HG02840 (cell line): Measurements from ENCODE around the gene RWDD3.

Experiments
- ATAC-seq: cut with Tn5 transposase; IDR thresholded peaks from one replicate; pipeline ENCODE4 v1.9.1; 2021; ENCODE audit warnings: mild to moderate bottlenecking, moderate library complexity, moderate number of reproducible peaks; ENCODE audit not compliant: unreplicated experiment, low FRiP score

Gene RWDD3

DNA sequence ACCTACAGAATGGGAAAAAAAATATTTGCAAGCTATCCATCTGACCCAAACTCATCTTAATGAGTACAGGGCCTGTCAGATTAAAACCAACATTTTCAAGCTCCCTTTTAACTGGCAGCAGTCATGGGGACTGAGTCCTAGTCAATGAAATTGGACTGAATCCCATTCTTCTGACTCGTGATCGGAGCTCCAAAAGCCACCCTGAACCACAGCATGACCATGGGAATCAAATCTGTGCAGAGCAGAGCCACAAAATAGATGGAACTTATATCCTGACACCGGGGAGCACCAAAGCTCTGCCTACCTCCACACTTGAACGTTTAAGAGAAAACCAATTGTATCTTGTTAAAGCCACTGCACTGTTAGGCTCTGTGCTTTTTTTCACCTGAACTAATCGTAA, 5.0 kb upstream of the RWDD3 start:
- no peak for ATAC-seq

DNA sequence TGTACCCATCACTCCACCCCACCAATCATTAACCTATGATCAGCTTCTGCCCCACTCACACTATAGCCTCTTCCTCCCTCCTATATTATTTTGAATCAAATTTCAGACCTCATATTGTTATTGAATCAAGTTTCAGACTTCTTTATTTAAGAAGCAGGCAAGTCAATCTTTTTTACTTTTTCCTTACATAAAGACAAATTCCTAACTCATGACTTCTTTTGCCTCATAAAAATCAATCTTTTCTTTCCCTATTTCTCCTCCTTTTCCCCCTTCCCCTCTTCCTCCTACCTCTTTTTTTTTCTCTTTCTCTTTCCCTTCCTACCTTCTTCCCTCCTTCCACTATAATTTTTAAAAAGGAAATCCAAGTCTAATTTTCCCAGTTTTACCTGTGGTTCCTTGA, 4.3 kb upstream of the RWDD3 start:
- ATAC-seq, result no peak

DNA sequence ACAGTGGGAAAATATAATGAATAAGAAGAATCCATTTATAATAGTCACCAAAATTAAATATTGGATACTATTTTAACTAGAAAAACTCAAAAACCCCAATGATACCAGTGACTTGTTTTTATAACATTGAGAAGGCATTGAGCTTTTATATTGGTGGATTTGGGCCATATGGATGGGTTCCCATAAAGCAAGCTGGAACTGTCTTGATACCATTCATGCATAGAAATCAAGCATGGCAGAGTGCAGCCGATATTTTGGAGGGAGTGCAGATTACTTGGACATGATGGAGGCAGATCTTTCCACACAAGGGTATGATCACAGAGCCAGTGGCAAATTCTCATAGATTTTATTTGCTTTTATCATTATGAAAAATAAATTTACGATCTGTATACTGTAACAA, 3.8 kb upstream of the RWDD3 start:
- no peak for ATAC-seq

DNA sequence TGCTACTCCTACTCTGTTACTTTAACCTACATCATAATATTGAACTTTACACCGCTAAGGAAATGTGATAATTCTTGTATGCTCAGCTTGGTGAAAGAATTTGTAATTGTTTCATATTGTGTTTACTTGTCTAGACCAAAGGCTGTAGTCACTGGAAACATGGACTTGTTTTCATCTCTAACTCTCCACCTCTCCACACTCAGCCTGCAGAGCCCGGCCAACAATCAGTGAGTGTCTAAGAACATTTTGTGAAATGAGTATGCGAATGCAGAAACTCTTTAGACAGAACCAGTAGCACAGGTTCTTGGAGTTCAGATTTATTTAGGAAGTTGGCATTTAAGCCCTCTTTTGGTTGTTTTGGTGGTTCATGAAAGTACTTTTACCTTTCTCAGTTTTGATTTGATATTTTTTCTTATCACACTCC, 3.2 kb upstream of the RWDD3 start:
- no peak for ATAC-seq

DNA sequence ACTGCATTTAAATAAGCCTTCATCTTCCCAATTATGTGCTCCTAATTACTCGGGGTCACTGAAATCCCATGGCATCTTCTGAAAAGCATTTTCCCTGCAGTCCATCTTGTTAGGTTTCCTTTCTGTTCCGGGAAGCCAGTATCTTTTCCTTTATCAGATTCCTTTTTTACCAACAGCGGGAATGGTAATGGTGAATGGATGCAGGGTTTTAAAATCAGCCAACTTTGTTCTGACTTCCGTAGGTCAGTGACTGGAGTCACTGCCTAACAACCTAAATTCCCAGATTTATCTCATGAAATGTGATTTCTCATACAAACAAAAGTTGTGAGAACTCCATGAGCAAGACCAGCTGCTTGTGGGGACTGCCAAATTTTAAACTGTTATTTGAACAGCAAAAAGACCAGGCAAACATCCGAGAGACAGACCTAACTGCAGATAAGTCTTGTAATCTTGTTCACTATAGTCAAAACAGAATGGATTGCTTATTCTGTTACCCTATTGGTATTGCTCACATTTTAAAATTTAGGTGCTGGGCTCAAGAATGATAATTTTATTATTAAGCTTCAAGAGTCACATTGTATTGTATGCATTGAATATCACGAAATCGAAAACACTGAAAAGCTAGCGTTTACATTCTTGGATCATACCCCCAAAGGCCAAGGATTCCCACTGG, 1.2 kb upstream of the RWDD3 start:
- ATAC-seq, result no peak

DNA sequence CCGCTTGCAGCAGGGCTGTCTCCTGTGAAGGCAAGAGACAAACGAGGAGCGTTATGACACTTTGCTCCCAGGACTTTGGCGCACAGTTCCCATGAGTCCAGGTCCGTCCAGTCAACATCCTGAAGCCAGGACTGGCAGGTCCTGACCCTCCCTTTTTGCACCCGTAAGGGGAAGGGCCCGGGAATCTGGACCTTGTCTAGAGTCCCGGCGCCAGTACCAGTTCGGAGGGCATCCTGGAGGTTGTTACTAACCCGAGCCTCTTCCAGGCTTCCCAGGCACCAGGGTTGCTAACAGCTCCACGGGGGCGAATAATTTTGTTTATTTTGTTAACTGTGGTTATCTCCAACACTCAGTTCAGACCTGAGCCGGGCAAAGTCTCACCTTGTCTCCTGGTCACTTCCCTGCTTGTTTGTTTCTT, 682 bp upstream of the RWDD3 start:
- no peak for ATAC-seq

DNA sequence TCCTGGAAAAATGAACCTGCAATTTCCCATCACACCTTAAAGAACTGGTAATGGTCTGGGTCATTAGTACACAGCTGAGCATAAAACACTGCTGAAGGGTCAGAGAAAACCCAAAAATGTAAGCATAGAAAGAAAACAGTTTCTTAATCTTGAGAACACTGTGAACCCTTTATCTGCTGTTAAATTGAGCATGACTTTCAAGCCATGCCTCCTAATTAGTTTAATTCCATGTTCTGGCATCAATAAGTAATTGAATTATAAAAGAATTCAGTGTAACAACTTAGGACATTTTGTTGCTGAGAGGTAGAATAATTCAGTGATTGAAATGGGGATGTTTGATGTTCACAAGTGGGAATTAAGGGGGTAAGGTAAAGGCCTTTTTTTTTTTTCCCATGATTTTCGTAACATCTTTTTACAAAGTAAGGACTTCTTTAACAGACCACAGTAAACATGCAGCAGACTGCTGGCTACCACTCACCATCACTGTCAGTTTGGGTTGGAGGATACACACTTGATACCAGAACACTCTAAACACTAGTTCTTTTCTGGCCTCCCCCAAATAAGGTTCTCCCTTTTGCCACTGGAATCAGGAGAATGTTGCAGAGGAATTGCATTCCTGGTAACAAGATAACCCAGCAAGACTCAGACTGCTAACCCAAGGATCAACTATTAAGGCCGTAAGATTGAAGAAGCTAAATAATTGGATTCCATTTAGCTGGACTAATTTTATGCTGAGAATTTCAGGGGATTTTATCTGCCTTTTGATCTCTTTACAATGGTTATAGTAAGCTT, 3.0 kb downstream of the RWDD3 start:
- no peak for ATAC-seq

DNA sequence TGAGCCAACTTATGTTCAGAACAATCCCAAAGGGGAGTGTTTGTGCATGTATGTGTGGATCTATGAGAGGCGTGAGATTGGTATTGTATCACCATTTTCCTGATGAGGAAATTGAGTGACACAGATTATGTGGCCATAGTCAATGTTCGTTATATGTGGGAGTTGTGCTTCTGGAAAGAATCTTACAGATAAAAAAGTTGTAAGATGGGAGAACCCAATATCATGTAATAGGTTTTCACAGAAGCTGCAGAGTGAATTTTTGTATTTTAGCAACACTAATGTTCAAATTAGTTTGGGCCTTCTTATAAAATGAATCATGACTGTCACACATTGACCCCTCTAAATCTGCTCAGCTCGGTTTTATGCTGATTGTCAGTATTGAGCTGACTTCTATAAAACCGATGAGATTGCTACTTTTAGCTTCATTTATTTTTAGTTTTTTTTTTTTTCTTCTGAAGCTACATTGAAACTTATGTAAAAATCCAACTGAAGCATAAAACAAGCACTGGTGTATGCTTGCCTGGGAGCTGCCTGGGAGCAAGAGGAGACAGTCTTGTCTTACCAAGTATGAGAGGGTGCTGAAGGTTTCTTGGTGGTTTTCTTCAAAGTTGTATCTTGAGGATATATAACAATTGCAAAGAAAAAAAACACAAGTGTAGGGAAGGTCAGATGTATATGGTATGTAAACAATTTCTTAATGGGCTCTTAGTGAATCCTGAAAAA, 4.1 kb downstream of the RWDD3 start:
- no peak for ATAC-seq

DNA sequence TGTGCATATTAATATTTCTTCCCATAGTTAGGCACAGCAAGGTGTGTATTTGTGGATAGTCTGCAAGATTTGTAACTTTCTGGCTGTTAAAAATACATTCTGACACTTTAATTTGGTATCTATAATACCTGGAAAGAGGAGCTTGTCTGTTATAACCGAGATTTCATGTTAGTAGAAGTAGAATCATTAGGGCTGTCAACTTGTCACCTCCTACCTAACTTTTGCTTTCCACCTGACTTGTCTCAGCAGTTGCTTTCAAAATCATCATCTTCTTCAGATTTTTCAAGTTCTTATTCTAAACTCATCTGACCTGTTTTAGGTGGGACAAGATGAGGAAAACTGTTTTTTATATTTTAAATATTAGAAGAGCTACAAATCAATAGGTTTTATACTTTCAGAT, 11.0 kb downstream of the RWDD3 start:
- ATAC-seq, result no peak

DNA sequence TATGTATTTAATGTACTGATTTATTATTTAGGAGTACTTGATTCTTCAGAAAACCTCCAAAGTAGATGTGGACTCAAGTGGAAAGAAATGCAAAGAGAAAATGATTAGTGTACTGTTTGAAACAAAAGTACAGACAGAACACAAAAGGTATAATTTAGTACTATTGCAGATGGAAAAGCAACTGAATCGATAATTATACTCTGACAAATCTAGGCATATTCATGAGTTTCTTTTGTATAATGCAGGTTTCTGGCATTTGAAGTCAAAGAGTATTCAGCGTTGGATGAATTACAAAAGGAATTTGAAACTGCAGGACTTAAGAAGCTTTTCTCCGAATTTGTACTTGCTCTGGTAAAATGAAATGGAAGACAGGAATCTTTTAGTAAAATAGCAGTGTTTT, 12.5 kb downstream of the RWDD3 start:
- ATAC-seq, result no peak

DNA sequence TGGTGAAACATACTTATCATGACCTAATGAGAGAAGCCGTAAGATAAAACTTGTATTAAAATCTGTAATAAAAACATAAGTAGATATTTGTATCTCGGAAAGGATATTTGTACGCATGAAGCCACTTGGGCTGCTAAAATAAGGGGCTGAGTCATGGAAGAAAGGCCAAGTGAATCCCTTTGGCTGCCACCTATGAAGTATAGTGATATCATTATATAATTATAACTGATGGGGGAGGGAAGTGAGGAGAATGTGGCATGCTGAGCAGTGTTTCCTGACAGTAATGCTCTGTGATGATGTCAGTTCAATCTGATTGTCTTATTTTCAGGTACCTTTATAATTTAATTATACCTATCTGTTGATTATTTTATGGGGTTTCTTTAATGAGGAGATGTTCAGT, 13.6 kb downstream of the RWDD3 start:
- ATAC-seq, result no peak

DNA sequence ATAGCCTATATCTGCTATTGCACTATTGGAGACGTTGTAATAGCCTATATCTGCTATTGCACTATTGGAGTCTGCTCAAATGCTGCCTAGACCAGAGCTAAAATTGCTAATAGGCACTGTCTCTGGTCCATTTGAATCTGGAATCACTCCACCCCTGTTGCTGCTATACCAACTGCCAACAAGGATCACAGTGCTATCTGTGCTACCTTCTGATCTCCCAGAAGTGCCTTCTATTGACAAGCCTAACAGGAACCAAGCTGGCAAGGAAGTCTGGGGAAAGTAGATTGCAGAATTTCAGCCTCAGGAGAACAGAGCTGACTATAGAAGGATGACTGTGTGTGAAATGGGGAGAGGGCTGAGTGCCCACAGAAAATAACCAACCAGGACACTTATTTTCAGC, 15.9 kb downstream of the RWDD3 start:
- no peak for ATAC-seq

DNA sequence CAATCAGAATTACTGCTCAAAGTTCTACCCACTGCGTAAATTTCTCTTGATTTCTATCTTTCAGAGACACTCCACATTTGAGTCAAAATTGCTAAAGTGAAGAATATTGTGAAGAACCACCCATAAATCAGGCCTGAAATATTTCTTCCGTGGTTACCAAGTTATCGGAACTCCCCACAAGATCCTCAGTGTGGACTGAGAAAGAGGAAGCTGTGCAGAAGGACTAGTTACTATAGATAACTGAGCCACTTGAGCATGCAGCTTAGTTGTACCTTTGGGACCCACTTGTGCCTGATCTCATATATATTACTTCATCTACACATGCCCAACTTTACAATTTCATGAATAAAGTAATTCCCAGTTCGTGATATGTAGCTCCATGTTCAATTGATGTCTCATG, 18.4 kb downstream of the RWDD3 start:
- no peak for ATAC-seq

DNA sequence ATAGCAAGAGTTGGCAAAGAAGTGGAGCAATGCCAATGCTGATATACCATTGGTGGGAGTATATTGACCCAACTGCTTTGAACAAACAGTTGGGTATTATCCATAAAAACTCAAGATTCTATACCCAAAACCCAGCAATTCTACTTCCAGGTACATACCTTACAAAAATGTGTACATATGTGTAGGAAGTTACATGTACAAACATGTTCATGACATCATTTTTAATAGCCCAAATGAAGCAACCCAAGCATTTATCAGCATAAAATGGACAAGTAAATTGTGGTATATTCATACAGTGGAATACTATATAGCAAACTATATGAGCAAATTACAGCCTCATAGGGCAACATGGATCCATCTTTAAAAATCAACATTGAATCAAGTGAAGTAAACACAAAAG, 20.9 kb downstream of the RWDD3 start:
- ATAC-seq, result no peak

DNA sequence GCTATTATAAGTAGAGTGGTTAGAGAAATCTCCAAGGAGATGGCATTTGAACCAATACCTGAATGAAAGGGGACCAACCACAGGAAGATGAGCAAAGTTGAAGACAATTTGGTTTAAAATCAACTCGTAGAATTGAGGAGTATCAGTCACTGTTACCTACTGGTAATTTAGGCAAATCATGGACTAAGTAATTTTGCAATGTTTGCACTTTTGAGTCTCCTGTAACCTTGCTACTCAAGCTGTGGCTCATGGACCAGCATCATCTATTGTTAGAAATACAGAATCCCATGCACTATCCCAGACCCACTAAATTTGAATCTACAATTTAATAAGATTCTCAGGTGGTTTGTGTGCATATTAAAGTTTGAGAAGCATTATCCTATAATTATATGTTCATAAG, 21.8 kb downstream of the RWDD3 start:
- no peak for ATAC-seq

DNA sequence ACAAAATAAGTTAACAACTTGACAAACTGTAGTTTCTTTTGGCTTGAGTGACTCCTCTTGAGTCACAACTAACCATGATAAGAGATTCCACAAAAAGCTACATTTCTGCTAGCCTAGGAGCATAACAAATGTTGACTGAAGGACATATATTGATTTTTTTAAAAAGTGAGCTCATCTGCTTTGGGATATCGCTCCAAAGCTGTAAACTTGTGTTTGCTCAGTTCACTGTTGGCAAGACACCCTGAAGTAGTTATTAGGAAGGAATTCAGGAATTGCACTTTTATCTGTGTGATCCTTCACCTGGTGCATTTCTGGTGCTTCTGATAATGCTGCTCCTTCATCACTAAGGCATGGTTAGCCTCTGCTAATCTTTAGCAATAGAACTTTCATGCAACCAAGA, 23.7 kb downstream of the RWDD3 start:
- ATAC-seq, result no peak

DNA sequence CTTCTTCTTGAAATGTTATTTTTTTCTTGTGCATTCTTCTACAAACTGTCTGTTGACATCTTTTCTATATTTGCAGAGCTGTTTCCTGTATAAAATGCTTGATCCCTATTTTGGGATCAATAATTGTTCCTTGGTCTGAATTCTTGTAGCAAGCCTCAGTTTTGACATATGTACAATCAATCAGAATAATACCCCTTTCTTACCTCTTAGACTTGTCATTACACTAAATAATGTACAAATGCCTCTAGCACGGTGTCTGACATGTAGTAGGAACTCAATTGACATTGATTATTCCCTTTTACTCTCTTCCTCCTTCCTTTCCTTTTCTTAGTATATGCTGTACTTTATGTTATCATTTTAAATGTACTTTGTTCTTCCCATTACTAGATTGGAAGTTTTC, 25.2 kb downstream of the RWDD3 start:
- ATAC-seq, result no peak

DNA sequence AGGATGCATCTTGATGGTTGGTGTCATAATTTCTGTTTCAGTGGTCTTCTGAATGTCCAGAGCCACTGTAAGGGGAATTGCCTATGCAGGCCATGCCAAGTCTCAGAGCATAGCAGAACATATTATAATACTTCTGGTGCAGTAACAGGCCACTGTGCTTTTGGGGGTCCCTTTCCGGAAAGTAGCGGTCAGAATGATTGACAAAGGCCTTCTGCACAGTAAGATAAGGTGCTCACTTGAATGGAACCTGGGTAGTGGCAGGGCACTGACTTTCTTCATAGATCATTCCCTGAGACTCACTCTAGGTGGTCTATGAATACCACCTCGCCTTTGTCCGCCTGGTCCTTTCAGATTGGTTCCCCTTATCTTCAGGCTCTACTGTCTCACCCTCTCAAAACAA, 28.9 kb downstream of the RWDD3 start:
- ATAC-seq, result no peak

DNA sequence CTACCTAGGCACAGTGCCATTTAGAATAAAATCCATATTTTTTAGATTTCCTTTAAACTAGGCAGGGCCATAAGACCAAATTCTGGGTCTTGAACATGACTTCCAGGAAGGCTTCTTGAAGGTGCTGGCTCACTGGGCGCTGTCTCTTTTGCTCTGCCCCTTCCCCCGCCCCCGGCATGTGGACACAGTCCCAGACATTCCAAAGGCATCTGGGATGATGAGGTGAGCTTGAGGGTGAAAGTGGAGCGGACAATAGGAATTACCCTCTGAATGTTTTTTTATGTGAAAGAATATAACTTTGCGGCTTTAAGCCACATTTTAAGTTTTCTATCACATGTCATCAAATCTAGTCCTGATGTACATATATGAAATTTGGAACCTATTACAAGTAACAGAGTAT, 29.4 kb downstream of the RWDD3 start:
- ATAC-seq, result no peak

DNA sequence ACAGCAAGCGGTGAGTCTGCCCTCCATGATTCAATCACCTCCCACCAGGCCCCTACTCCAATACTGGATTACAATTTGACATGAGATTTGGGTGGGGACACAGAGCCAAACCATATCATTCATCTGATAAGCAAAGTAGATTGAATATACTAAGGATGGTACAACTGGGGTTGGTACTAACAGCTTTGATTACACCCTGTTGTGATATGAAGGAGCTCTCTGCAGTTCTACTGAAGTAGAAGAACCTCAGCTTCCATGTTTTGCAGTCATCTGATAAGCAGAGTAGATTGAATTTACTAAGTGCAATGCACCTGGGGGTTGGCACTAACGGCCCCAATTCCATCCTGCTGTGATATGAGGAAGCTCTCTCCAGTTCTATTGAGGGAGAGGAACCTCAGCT, 31.1 kb downstream of the RWDD3 start:
- ATAC-seq, result no peak

DNA sequence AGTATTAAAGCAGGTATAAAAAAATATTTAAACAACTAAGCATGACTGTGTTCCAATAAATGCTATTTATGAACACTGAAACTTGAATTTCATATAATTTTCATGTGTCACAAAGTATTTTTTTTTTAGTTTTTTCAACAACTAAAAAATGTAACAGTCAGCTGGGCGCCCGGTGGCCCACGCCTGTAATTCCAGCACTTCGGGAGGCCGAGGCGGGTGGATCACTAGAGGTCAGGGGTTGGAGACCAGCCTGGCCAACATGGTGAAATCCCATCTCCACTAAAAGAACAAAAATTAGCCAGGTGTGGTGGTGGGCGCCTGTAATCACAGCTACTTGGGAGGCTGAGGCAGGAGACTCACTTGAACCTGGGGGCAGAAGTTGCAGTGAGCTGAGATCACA, 42.4 kb downstream of the RWDD3 start:
- ATAC-seq, result no peak
